Tongue (tissue), 2 donors: ENCODE measurements around the gene WTIP. TPM values are rescaled to one million over a fixed set of nuclear protein-coding genes. Genes with fewer than 3 reads are reported as not detected.

Experiments
- DNase-seq: peaks from one replicate; pipeline ENCODE4 v3.0.0-alpha.2; 2015
- total RNA-seq: library from RNA; depleted of rRNA; stranded (reverse); fragments of >200 nt; gene quantifications from one replicate; pipeline ENCODE4 v1.2.3, GENCODE V29; 2014

WTIP gene
- total RNA-seq, 1 donor from 2014 or later = 13.6 TPM

GRCh38 chr19:34479396-34479795 is 2.2 kb upstream of the WTIP start:
- no peak for DNase-seq

- DNase-seq = no peak
These were observed 1.1 kb upstream of the WTIP start for GRCh38 chr19:34480491-34480890.

GRCh38 chr19:34481861-34482379 is 362 bp downstream of the WTIP start:
- no peak for DNase-seq

GRCh38 chr19:34482380-34483250 is 1.1 kb downstream of the WTIP start:
- peak; percentile 44 for DNase-seq

- no peak for DNase-seq
These were observed 2.8 kb downstream of the WTIP start for GRCh38 chr19:34484328-34484727.

- no peak for DNase-seq
These were observed 4.3 kb downstream of the WTIP start for GRCh38 chr19:34485831-34486230.

GRCh38 chr19:34487651-34488051 is 6.1 kb downstream of the WTIP start:
- DNase-seq = no peak

- DNase-seq = no peak
These were observed 7.6 kb downstream of the WTIP start for GRCh38 chr19:34489175-34489574.

GRCh38 chr19:34490141-34490766 is 8.7 kb downstream of the WTIP start:
- no peak for DNase-seq

GRCh38 chr19:34493038-34493648 is 11.6 kb downstream of the WTIP start:
- DNase-seq = no peak

- no peak for DNase-seq
These were observed 12.1 kb downstream of the WTIP start for GRCh38 chr19:34493649-34494044.

GRCh38 chr19:34494601-34495000 is 13.0 kb downstream of the WTIP start:
- no peak for DNase-seq

GRCh38 chr19:34495416-34495815 is 13.9 kb downstream of the WTIP start:
- no peak for DNase-seq

- no peak for DNase-seq
These were observed 15.7 kb downstream of the WTIP start for GRCh38 chr19:34497112-34497805.

GRCh38 chr19:34499155-34499834 is 17.7 kb downstream of the WTIP start:
- no peak for DNase-seq

GRCh38 chr19:34500656-34501120 is 19.1 kb downstream of the WTIP start:
- no peak for DNase-seq

GRCh38 chr19:34501339-34502320 is 20.1 kb downstream of the WTIP start:
- DNase-seq = peak; percentile 94

- DNase-seq = no peak
These were observed 21.2 kb downstream of the WTIP start for GRCh38 chr19:34502582-34503411.

- no peak for DNase-seq
These were observed 22.1 kb downstream of the WTIP start for GRCh38 chr19:34503531-34504272.
